Vagina (tissue), 2 donors: Measurements from ENCODE around the gene ZBTB32.

Experiments
- CTCF ChIP-seq, 3 experiments: fragments of 450-650 bp in 2 of 3; fragments of 200-600 bp in 1 of 3; sonication (generic) in 1 of 3; IDR thresholded peaks; one replicate each; pipeline ENCODE4 v1.5.1; 2017 to 2019; ENCODE audit warnings: antibody characterized with exemption in 3 of 3, mild to moderate bottlenecking in 2 of 3, moderate library complexity in 2 of 3
- POLR2A ChIP-seq, 2 donors: fragments of 450-650 bp; IDR thresholded peaks; one replicate each; pipeline ENCODE4 v1.6.1; 2017; ENCODE audit warnings: antibody characterized with exemption in 2 of 2, mild to moderate bottlenecking in 2 of 2, moderate library complexity in 2 of 2

- TF ChIP-seq CTCF (IDR thresholded peaks at IDR 0.05) (no peak), POLR2A (IDR thresholded peaks at IDR 0.05) (no peak)
These were observed 36.3 kb downstream of the ZBTB32 start for GRCh38 chr19:35740423-35741202.
